GM21381 (cell line): Measurements from ENCODE around the gene LRP3.
"Not testable (repeated sequence)": the region's sequence is repeated elsewhere in the genome, so short reads cannot be mapped to it uniquely, and the experiment has no call there.

ENCODE experiments used
- ATAC-seq: cut with Tn5 transposase; IDR thresholded peaks from one replicate; pipeline ENCODE4 v1.9.1; 2021; ENCODE audit warnings: mild to moderate bottlenecking, moderate library complexity; ENCODE audit not compliant: unreplicated experiment

Gene LRP3, protein sequence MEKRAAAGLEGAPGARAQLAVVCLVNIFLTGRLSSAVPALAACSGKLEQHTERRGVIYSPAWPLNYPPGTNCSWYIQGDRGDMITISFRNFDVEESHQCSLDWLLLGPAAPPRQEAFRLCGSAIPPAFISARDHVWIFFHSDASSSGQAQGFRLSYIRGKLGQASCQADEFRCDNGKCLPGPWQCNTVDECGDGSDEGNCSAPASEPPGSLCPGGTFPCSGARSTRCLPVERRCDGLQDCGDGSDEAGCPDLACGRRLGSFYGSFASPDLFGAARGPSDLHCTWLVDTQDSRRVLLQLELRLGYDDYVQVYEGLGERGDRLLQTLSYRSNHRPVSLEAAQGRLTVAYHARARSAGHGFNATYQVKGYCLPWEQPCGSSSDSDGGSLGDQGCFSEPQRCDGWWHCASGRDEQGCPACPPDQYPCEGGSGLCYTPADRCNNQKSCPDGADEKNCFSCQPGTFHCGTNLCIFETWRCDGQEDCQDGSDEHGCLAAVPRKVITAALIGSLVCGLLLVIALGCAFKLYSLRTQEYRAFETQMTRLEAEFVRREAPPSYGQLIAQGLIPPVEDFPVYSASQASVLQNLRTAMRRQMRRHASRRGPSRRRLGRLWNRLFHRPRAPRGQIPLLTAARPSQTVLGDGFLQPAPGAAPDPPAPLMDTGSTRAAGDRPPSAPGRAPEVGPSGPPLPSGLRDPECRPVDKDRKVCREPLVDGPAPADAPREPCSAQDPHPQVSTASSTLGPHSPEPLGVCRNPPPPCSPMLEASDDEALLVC

DNA sequence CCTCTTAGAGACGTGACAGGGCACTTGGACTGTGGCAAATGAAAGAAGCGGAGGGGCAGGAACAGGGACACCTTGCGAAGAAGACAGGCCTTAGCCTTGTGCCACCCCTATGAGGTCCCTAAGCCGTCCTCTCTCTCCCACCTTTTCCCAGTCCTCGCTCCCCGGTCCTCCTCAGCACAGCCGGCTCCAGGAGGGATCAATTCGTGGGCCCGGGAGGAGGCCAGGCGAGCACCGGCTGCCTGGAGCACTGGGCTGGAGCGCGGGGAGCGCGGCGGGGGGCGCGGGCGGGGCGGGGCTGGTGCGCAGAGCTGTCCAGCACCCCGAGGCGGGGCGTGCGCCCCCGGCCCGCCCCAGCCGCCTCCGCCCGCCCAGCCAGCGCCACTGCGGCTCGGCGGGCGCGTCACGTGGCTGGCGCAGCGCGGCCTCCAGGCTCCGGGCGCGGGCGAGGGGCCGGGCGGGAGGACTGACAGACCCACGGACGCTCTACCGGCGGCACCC is at the start of gene LRP3:
LRP3 (plus strand) TSS at position 466 of the 498 bp plus-strand sequence. CDS start 456 bp downstream, outside the sequence.
- ATAC-seq = no peak

DNA sequence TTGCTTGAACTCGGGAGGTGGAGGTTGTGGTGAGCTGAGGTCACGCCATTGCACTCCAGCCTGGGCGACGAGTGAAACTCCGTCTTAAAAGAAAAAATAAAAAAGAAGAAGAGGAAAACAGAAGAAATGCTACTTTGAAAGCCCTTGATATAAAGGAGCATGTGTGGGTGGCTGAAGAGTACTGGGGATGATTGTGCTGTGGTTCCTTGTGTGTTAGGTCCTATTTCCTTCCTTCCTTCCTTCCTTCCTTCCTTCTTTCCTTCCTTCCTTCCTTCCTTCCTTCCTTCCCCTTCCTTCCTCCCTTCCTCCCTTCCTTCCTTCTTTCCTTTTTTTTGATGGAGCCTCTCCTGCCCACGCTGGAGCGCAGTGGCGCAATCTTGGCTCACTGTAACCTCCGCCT is 47.9 kb upstream of the LRP3 start:
- no peak for ATAC-seq

DNA sequence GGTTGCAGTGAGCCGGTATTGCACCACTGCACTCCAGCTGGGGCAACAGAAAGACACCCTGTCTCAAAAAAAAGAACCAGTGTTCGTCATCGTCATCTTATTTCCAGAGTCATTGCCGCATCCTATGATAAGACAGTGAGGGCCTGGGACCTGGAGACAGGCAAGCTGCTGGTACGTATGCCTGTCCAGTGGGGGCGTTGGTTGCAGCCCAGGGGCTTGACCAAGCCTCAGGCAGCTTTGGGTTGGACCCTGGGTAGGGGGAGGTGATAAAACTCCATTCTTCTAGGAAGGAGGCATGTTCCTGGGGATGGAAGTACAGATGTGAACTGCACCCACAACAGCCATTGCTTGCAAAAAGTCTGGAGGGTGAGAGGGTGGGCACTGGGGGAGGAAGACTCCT is 46.6 kb upstream of the LRP3 start:
- ATAC-seq = no peak

DNA sequence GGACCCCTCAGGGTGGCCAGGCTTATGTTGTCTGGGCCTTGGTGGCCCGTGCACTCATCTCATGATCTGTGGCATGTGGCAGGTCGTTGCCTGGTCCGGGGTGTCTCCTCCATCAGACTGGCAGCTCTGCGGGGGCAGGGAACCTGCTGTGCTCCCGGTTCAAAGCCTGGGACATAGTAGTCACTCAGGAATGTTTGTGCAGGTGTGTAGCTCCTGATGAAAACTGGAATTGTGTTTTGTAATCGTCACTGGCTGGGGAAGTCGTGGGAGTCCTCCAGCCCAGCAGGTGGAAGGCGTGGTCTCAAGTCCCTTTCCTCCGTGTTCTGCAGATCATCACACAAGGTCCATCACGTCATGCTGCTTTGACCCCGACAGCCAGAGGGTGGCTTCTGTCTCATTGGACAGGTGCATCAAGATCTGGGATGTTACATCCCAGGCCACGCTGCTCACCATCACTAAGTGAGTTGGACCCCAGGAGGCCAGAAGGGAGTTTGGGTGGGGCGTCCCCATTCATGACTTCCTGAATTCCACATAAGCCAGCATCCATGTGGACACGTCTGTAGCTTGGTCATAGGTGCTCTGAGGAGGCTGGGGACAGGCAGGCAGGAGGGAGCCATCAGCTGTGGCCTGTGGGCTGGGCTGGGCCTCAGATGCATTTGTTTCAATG is 43.1 kb upstream of the LRP3 start:
- ATAC-seq = no peak

DNA sequence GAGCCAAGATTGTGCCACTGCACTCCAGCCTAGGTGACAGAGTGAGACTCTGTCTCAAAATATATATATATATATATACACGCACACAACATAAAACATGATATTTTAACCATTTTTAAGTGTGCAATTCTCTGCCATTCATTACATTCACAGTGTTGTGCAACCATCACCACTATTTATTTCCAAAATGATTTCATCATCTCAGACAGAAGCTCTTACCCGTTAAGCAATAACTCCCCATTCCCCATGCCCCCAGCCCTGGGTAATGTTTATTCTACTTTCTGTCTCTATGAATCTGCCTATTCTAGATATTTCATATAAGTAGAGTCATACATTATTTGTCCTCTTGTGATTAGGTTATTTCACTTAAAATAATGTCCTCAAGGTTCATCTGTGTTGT is 42.0 kb upstream of the LRP3 start:
- ATAC-seq = no peak

DNA sequence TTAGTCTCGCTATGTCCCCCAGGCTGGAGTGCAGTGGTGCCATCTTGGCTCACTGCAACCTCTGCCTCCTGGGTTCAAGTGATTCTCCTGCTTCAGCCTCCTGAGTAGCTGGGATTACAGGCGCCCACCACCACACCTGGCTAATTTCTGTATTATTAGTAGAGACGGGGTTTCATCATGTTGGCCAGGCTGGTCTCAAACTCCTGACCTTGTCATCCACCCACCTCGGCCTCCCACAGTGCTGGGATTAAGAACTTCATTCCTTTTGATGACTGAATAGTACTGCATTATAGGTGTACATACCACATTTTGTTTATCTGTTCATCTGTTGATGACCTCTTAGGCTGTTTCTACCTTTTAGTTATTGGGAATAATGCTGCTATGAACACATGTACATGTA is 41.5 kb upstream of the LRP3 start:
- not testable (repeated sequence) for ATAC-seq

DNA sequence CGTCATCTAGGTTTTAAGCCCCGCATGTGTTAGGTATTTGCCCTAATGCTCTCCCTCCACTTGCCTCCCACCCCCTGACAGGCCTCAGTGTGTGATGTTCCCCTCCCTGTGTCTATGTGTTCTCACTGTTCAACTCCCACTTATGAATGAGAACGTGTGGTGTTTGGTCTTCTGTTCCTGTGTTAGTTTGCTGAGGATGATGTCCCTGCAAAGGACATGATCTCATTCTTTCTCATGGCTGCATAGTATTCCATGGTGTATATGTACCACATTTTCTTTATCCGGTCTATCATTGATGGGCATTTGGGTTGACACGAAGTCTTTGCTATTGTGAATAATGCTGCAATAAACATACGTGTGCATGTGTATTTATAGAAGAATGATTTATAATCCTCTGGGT is 39.8 kb upstream of the LRP3 start:
- ATAC-seq = not testable (repeated sequence)

DNA sequence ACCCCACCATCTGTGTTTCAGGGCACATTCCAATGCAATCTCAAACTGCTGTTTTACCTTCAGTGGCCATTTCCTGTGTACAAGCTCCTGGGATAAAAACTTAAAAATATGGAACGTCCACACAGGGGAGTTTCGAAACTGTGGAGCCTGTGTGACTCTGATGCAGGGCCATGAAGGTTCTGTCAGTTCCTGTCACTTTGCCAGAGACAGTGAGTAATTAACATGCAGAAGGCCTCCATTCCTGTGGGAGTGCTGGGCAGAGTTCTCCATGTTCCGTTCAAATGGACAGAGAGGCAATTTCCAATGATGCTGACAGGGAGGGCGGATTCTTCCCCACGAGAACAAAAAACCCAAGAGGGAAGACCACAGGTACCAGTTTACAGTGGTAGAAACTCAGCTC is 37.8 kb upstream of the LRP3 start:
- no peak for ATAC-seq

DNA sequence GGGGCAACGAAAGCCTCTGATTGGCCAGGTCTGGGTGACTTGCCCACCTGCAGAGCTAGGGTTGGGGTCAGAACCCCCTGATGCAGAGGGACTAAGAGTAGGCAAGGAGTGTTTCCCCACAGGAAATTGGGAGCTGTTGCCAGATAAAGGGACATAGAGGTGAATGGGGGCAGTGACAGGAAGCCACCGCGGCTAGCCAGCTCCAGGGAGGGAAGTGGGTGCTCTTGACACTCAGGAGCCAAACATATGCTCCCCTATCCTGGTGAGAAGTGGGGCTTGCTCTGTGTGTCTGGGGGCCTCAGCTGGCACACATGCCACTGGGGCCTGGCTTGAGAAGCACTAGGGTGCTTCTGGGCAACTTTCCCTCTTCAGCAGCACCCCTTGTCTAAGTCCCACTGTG is 36.2 kb upstream of the LRP3 start:
- no peak for ATAC-seq

DNA sequence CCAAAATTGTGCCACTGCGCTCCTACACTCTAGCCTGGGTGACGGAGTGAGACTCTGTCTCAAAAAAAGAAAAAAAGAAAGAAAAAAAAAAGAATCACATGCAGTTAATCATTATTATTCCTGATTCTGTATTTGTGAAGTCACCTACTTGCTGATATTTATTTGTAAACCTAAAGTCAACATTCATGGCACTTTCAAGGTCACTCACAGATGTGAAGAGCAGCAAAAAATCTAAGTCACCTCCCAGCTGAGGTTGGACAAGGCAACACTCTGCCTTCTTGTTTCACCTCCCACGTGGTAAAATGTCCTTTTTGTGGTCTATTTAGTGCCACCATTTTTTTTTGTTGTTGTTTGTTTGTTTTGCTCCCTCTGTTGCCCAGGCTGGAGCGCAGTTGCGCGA is 35.8 kb upstream of the LRP3 start:
- no peak for ATAC-seq

DNA sequence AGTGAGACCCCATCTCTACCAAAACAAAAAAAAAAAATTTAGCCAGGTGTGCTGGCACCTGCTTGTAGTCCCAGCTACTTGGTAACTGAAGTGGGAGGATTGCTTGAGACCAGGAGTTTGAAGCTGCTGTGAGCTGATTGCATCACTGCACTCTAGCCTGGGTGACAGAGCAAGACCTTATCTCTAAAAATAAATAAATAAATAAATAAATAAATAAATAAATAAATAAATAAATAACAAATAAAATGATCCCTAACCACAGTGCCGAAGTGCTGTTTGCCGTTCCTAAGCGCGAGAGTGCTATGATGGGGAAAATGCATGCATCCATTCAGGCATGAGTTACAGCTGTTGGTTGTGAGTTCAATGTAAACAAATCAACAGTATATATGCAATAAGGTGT is 35.0 kb upstream of the LRP3 start:
- ATAC-seq = no peak

DNA sequence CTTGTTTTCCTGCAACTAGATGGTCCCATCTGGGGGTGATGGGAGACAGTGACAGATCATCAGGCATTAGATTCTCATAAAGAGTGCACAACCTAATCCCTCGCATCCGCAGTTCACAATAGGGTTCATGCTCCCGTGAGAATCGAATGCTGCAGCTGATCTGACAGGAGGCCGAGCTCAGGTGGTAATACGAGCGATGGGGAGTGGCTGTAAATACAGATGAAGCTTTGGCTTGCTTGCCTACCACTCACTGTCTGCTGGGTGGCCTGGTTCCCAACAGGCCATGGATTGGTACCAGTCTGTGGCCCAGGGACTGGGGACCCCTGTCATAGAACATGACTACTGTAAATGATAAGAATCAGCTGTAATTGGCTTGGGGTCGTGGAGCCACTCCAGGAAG is 34.2 kb upstream of the LRP3 start:
- ATAC-seq = no peak

DNA sequence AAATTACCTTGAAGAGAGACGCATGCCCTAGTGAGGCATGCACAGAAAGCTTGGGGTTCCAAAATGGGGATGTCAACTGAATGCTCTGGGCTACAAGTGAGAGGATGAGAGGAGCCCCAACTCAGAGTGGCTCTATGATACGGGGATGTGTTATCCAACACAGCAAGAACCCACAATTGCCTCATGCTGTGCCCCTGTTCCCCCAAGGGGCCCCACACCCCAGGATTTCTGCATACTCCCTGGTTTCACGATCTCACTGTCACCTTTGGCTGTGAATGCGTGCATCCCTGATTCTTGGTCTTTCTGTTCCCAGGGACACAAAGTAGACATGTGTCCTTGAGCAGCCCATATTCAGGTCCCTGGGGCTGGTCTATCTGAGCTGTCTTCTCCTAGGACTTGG is 32.9 kb upstream of the LRP3 start:
- no peak for ATAC-seq

DNA sequence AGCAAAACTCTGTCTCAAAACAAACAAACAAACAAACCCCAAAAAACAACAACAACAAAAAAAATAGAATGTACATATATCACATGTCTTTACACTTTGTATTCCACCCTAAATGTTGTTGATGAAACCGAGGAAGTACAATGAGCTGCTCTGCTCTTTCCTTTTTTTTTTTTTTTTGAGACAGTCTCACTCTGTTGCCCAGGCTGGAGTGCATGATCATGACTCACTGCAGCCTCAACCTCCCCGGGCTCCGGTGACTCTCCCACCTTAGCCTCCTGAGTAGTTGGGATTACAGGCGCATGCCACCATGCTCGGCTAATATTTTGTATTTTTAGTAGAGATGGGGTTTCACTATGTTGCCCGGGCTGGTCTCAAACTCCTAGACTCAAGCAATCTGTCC is 30.6 kb upstream of the LRP3 start:
- ATAC-seq = no peak

DNA sequence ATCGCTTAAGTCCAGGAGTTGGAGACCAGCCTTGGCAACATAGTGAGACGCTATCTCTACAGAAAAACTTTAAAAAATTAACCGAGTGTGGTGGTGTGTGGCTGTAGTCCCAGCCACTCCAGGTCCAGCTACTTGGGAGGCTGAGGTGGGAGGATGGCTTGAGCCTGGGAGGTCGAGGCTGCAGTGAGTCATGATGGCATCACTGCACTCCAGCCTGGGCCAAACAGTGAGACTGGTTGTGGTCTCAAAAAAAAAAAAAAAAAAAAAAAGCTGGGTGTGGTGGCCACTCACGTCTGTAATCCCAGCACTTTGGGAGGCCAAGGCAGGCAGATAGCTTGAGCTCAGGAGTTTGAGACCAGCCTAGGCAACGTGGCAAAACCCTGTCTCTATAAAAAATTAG is 28.1 kb upstream of the LRP3 start:
- ATAC-seq = not testable (repeated sequence)

DNA sequence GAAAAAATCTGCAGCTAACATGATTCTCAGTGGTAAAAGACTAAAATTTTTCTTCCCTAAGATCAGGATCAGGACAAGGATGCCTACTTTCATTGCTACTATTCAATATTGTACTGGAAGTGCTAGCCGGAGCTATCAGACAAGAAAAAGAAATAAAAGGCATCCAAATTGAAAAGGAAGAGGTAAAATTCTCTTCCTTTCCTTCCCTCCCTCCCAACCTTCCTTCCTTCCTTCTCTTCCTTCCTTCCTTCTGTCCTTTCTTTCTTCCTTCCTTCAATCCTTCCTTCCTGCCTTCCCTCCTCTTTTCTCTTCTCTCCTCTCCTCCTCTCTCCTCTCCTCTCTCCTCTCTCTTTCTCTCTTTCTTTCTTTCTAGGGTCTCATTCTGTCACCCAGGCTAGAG is 26.7 kb upstream of the LRP3 start:
- ATAC-seq = no peak

DNA sequence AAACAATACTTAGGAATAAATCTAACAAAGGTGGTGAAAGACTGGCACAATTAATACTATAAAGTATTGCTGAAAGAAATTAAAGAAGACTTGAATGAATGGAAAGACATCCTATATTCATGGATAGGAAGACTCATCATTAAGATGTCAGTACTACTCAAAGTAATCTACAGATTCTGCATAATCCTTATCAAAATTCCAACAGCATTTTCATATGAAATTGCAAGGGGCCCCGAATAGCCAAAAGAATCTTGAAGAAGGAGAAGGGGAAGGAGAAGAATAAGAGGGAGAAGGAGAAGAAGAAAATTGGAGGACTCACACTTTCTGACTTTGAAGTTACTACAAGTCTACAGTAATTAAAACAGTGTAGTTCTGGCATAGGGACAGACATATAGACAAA is 25.6 kb upstream of the LRP3 start:
- ATAC-seq = no peak

DNA sequence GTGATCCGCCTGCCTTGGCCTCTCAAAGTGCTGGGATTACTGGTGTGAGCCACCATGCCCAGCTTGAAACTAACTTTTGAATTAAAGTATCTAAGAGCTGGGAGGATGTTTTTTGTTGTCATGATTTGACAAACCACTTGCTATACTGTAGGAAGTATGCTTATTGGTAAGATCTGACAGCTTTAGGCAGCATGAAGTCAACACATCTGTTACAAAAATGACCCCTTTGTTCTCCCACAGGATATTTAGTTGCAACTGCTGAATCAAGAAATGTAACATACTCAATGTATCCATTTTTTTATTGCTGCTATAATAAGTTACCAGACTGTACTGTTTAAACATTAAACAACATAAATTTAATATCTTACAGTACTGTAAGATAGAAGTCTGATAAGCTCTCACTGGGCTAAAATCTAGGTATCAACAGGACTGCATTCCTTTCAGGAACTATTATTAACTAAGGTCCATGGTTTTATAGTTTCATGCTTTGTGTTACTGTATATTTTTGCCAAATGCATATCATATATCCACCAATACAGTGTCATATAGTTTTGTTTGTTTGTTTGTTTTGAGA is 22.8 kb upstream of the LRP3 start:
- ATAC-seq = no peak

DNA sequence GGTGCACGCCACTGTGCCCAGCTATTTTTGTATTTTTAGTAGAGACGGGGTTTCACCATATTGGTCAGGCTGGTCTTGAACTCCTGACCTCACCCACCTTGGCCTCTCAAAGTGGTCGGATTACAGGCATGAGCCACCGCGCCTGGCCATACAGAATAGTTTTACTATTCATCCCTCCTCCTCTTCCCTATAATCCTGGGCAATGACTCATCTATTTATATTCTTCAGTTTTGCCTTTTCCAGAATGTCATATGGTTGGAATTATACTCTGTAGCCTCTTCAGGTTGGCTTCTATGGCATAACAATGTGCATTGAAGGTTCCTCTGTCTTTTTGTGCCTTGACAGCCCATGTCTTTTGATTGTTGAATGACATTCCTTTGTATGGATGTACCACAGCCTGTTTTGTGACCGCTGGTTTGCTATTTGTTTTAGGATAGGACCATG is 22.2 kb upstream of the LRP3 start:
- no peak for ATAC-seq

DNA sequence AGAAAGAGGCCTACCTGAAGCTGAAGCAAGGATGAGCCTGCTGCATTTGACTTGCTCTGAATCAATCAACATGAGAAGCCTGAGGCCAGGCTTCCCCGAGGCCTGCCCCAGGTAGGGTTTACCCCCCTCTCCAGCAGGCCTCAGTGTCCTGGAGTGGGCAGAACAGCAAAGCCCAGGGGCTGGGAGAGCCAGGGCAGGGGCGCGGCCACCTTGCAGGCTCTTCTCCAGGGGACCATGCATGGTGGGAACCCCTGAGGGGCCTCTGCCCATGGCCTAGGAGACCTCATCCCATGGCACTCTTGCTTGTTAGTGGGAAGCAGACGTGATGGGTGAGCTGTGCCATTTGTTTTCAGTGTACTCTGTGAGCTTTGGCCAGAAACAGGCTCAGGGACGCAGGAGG is 19.9 kb upstream of the LRP3 start:
- ATAC-seq = no peak

DNA sequence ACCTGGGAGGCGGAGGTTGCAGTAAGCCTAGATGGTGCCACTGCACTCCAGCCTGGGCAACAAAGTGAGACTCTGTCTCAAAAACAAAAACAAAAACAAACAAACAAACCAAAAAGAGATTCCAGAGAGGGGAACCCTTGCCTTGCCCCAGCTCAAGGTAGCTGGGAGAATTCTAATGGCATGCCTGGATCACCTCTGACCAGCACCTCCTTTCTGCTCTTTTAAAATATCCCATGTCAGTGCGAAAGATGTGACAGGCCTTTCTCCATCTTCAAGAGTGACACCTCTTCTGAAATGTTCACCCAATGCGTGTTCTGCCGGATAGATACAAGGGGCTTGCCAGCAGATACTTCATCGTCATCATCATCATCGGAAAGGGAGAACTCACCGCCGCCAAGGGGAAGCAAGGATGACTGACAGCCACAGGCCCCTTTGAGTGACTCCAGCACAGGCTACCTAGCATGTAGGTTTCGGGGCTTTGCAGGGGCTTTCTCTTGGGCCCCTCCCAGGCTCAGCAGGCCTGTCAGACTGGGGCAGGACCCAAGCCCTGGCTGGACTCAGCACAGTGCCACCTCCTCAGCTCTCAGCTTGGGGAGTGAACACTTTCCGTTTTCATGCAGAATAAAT is 18.9 kb upstream of the LRP3 start:
- ATAC-seq = no peak
